Stimulated activated CD4-positive, alpha-beta T cell treated with anti-CD3 and anti-CD28 coated beads, TNF-alpha, amount 100 ng/mL, for 4 hours (primary cell): ENCODE data around the gene KIF17.
"Not testable (repeated sequence)": the region's sequence is repeated elsewhere in the genome, so short reads cannot be mapped to it uniquely, and the experiment has no call there.

Source experiments
- DNase-seq, 3 experiments: peaks; one replicate each; pipeline ENCODE4 v3.0.0-alpha.2; 2020; ENCODE audit warnings: low read depth in 3 of 3

KIF17 gene

GRCh38 chr1:20686883-20687725, 30.7 kb downstream of the KIF17 start:
- DNase-seq = no peak

- DNase-seq = no peak
These were observed 32.1 kb downstream of the KIF17 start for GRCh38 chr1:20685741-20686140.

GRCh38 chr1:20685099-20685662, 32.6 kb downstream of the KIF17 start:
- DNase-seq = no peak

- no peak for DNase-seq
These were observed 33.2 kb downstream of the KIF17 start for GRCh38 chr1:20684651-20685050.

GRCh38 chr1:20684050-20684620, 33.7 kb downstream of the KIF17 start:
- no peak for DNase-seq

GRCh38 chr1:20683614-20684013, 34.2 kb downstream of the KIF17 start:
- no peak for DNase-seq

- DNase-seq = no peak
These were observed 35.1 kb downstream of the KIF17 start for GRCh38 chr1:20682571-20683236.

- DNase-seq = no peak
These were observed 35.8 kb downstream of the KIF17 start for GRCh38 chr1:20681999-20682398.

GRCh38 chr1:20680269-20680668, 37.5 kb downstream of the KIF17 start:
- no peak for DNase-seq

GRCh38 chr1:20678599-20678998, 39.2 kb downstream of the KIF17 start:
- no peak for DNase-seq

GRCh38 chr1:20673626-20674025, 44.2 kb downstream of the KIF17 start:
- not testable (repeated sequence) for DNase-seq

GRCh38 chr1:20672265-20672632, 45.6 kb downstream of the KIF17 start:
- DNase-seq = no peak

GRCh38 chr1:20670936-20671335, 46.9 kb downstream of the KIF17 start:
- DNase-seq = no peak

- DNase-seq = no peak
These were observed 49.2 kb downstream of the KIF17 start for GRCh38 chr1:20668581-20668980.

- no peak for DNase-seq
These were observed 51.0 kb downstream of the KIF17 start for GRCh38 chr1:20666804-20667203.

GRCh38 chr1:20666146-20666545, 51.7 kb downstream of the KIF17 start:
- no peak for DNase-seq

- no peak for DNase-seq
These were observed 52.1 kb downstream of the KIF17 start for GRCh38 chr1:20665726-20666125.

- no peak for DNase-seq
These were observed 53.7 kb downstream of the KIF17 start for GRCh38 chr1:20663969-20664715.

GRCh38 chr1:20663365-20663764, 54.4 kb downstream of the KIF17 start:
- DNase-seq = no peak

- no peak for DNase-seq
These were observed 55.7 kb downstream of the KIF17 start for GRCh38 chr1:20662110-20662475.

- DNase-seq = peak; percentile 85 to 86 (median 85)
These were observed 56.3 kb downstream of the KIF17 start, which contains the start of gene DDOST for GRCh38 chr1:20661207-20662109. Gene DDOST, minus strand, starts transcription at chr1:20661369. Its CDS starts 19 bp downstream, at chr1:20661350.
